ENCODE data around the gene ERCC6L2. TPM values are rescaled to one million over a fixed set of nuclear protein-coding genes. Genes with fewer than 3 reads are reported as not detected.

The ERCC6L2 gene
- total RNA-seq, 3 donors from 2014 or later, result 69.9 to 100.0 (median 71.4) TPM

- intact Hi-C loops (cut with DNase I; ENCODE audit: low total_unique reads), result no loop called here
- TF ChIP-seq POLR2A (IDR thresholded peaks at IDR 0.05) (no peak), CTCF (IDR thresholded peaks at IDR 0.05) (no peak), POLR2AphosphoS5 (IDR thresholded peaks at IDR 0.05) (no peak)
- no peaks in the 10 kb centered on the region for H3K9me3 ChIP-seq
- H3K4me3 ChIP-seq, result no peak overlapping the region
- H3K27ac ChIP-seq, result no peak overlapping the region
- H3K27me3 ChIP-seq, result no peaks in the 10 kb centered on the region
- DNase-seq (ENCODE audit: low spot score in 2 of 2), result no peak
- H3K4me1 ChIP-seq, result no peaks in the 10 kb centered on the region
- no peaks in the 10 kb centered on the region for H3K36me3 ChIP-seq
Observed at GRCh38 chr9:95912773-95913172, 37.3 kb downstream of the ERCC6L2 start.

- TF ChIP-seq CTCF (IDR thresholded peaks at IDR 0.05) (no peak), POLR2A (IDR thresholded peaks at IDR 0.05) (no peak), POLR2AphosphoS5 (IDR thresholded peaks at IDR 0.05) (no peak)
- H3K9me3 ChIP-seq, result no peaks in the 10 kb centered on the region
- H3K36me3 ChIP-seq, result no peaks in the 10 kb centered on the region
- H3K27me3 ChIP-seq, result no peaks in the 10 kb centered on the region
- no peaks in the 10 kb centered on the region for H3K4me1 ChIP-seq
- DNase-seq (ENCODE audit: low spot score in 2 of 2), result no peak
- H3K4me3 ChIP-seq, result no peak overlapping the region
- intact Hi-C loops (cut with DNase I; ENCODE audit: low total_unique reads), result no loop called here
- no peak overlapping the region for H3K27ac ChIP-seq
Observed at GRCh38 chr9:95920017-95920416, 44.5 kb downstream of the ERCC6L2 start.

- DNase-seq (ENCODE audit: low spot score in 2 of 2), result no peak
- Histone ChIP-seq H3K9me3 (no peaks in the 10 kb centered on the region), H3K4me1 (no peaks in the 10 kb centered on the region), H3K36me3 (no peaks in the 10 kb centered on the region), H3K27ac (no peak overlapping the region), H3K4me3 (no peak overlapping the region), H3K27me3 (no peaks in the 10 kb centered on the region)
- TF ChIP-seq POLR2AphosphoS5 (IDR thresholded peaks at IDR 0.05), result no peak
- intact Hi-C loops (cut with DNase I; ENCODE audit: low total_unique reads), result no loop called here
Observed at GRCh38 chr9:95923794-95924193, 48.3 kb downstream of the ERCC6L2 start.

- intact Hi-C loops (cut with DNase I; ENCODE audit: low total_unique reads), result no loop called here
- Histone ChIP-seq H3K4me3 (no peak overlapping the region), H3K27me3 (no peaks in the 10 kb centered on the region), H3K36me3 (no peaks in the 10 kb centered on the region), H3K4me1 (no peaks in the 10 kb centered on the region), H3K9me3 (no peaks in the 10 kb centered on the region), H3K27ac (no peak overlapping the region)
- TF ChIP-seq POLR2AphosphoS5 (IDR thresholded peaks at IDR 0.05) (no peak), CTCF (IDR thresholded peaks at IDR 0.05) (no peak)
- DNase-seq (ENCODE audit: low spot score in 2 of 2), result no peak
Observed at GRCh38 chr9:95924987-95925386, 49.5 kb downstream of the ERCC6L2 start.

GRCh38 chr9:95927271-95928004, 51.9 kb downstream of the ERCC6L2 start:
- H3K9me3 ChIP-seq, result no peaks in the 10 kb centered on the region
- intact Hi-C loops (cut with DNase I; ENCODE audit: low total_unique reads), result no loop called here
- H3K36me3 ChIP-seq, result no peaks in the 10 kb centered on the region
- TF ChIP-seq POLR2A (IDR thresholded peaks at IDR 0.05) (no peak), CTCF (IDR thresholded peaks at IDR 0.05) (no peak), POLR2AphosphoS5 (IDR thresholded peaks at IDR 0.05) (no peak)
- no peaks in the 10 kb centered on the region for H3K4me1 ChIP-seq
- H3K4me3 ChIP-seq, result no peak overlapping the region
- no peak overlapping the region for H3K27ac ChIP-seq
- no peak for DNase-seq (ENCODE audit: low spot score in 2 of 2)
- no peaks in the 10 kb centered on the region for H3K27me3 ChIP-seq
